ENCODE data around the gene ANKRD11.

The ANKRD11 gene
- total RNA-seq: 178 to 270 (median 235) reads per million in 3 donors

- Histone ChIP-seq H3K27me3 (replicated peaks; ENCODE audit: control insufficient read depth, insufficient read depth, low read length, poor library complexity, severe bottlenecking) (no peaks in the 10 kb centered on the region), H3K9me3 (ENCODE audit: control insufficient read depth, low read length) (no peaks in the 10 kb centered on the region), H3K4me3 (ENCODE audit: insufficient read depth, low read depth, low read length, poor library complexity, severe bottlenecking) (peak within 1 kb of the TSS; percentile 74), H3K27ac (ENCODE audit: insufficient read depth, low read length, poor library complexity, severe bottlenecking) (peak within 1 kb of the TSS; percentile 86), H3K36me3 (ENCODE audit: control insufficient read depth, insufficient read depth, low read length) (no peaks in the 10 kb centered on the region), H3K4me1 (ENCODE audit: control insufficient read depth, insufficient read depth, low read length, poor library complexity, severe bottlenecking) (peaks cover 43% of the 10 kb centered on the region)
- DNase-seq: peak; percentile 98 to 99 (median 99)
Observed at GRCh38 chr16:89490439-89491237, at the start of gene ANKRD11. TSS of gene ANKRD11 (minus strand) at chr16:89490561. CDS start at chr16:89317019, 173,542 bp downstream.

- Histone ChIP-seq H3K9me3 (ENCODE audit: control insufficient read depth, low read length) (no peaks in the 10 kb centered on the region), H3K27ac (ENCODE audit: insufficient read depth, low read length, poor library complexity, severe bottlenecking) (no peak overlapping the region), H3K36me3 (ENCODE audit: control insufficient read depth, insufficient read depth, low read length) (peaks cover 20% of the 10 kb centered on the region), H3K27me3 (replicated peaks; ENCODE audit: control insufficient read depth, insufficient read depth, low read length, poor library complexity, severe bottlenecking) (no peaks in the 10 kb centered on the region), H3K4me3 (ENCODE audit: insufficient read depth, low read depth, low read length, poor library complexity, severe bottlenecking) (no peak overlapping the region), H3K4me1 (ENCODE audit: control insufficient read depth, insufficient read depth, low read length, poor library complexity, severe bottlenecking) (peaks cover 21% of the 10 kb centered on the region)
- no peak for DNase-seq
Observed at GRCh38 chr16:89538286-89538685, 47.9 kb upstream of the ANKRD11 start.

- Histone ChIP-seq H3K4me3 (ENCODE audit: insufficient read depth, low read depth, low read length, poor library complexity, severe bottlenecking) (no peak overlapping the region), H3K27me3 (replicated peaks; ENCODE audit: control insufficient read depth, insufficient read depth, low read length, poor library complexity, severe bottlenecking) (no peaks in the 10 kb centered on the region), H3K36me3 (ENCODE audit: control insufficient read depth, insufficient read depth, low read length) (peaks cover 19% of the 10 kb centered on the region), H3K9me3 (ENCODE audit: control insufficient read depth, low read length) (no peaks in the 10 kb centered on the region), H3K4me1 (ENCODE audit: control insufficient read depth, insufficient read depth, low read length, poor library complexity, severe bottlenecking) (peaks cover 21% of the 10 kb centered on the region), H3K27ac (ENCODE audit: insufficient read depth, low read length, poor library complexity, severe bottlenecking) (no peak overlapping the region)
- no peak for DNase-seq
Observed at GRCh38 chr16:89537549-89537925, 47.2 kb upstream of the ANKRD11 start.

- H3K27me3 ChIP-seq (replicated peaks; ENCODE audit: control insufficient read depth, insufficient read depth, low read length, poor library complexity, severe bottlenecking): no peaks in the 10 kb centered on the region
- no peak overlapping the region for H3K27ac ChIP-seq (ENCODE audit: insufficient read depth, low read length, poor library complexity, severe bottlenecking)
- peaks cover 17% of the 10 kb centered on the region for H3K36me3 ChIP-seq (ENCODE audit: control insufficient read depth, insufficient read depth, low read length)
- DNase-seq: no peak
- peaks cover 21% of the 10 kb centered on the region for H3K4me1 ChIP-seq (ENCODE audit: control insufficient read depth, insufficient read depth, low read length, poor library complexity, severe bottlenecking)
- no peak overlapping the region for H3K4me3 ChIP-seq (ENCODE audit: insufficient read depth, low read depth, low read length, poor library complexity, severe bottlenecking)
- no peaks in the 10 kb centered on the region for H3K9me3 ChIP-seq (ENCODE audit: control insufficient read depth, low read length)
Observed at GRCh38 chr16:89536886-89537548, 46.7 kb upstream of the ANKRD11 start.

GRCh38 chr16:89536371-89536770 lies 46.0 kb upstream of the ANKRD11 start:
- H3K27me3 ChIP-seq (replicated peaks; ENCODE audit: control insufficient read depth, insufficient read depth, low read length, poor library complexity, severe bottlenecking): no peaks in the 10 kb centered on the region
- DNase-seq: no peak
- H3K36me3 ChIP-seq (ENCODE audit: control insufficient read depth, insufficient read depth, low read length): peaks cover 22% of the 10 kb centered on the region
- no peak overlapping the region for H3K4me3 ChIP-seq (ENCODE audit: insufficient read depth, low read depth, low read length, poor library complexity, severe bottlenecking)
- no peak overlapping the region for H3K27ac ChIP-seq (ENCODE audit: insufficient read depth, low read length, poor library complexity, severe bottlenecking)
- peaks cover 21% of the 10 kb centered on the region for H3K4me1 ChIP-seq (ENCODE audit: control insufficient read depth, insufficient read depth, low read length, poor library complexity, severe bottlenecking)
- H3K9me3 ChIP-seq (ENCODE audit: control insufficient read depth, low read length): no peaks in the 10 kb centered on the region

GRCh38 chr16:89534252-89534756 lies 43.9 kb upstream of the ANKRD11 start:
- H3K4me1 ChIP-seq (ENCODE audit: control insufficient read depth, insufficient read depth, low read length, poor library complexity, severe bottlenecking): peaks cover 21% of the 10 kb centered on the region
- H3K27ac ChIP-seq (ENCODE audit: insufficient read depth, low read length, poor library complexity, severe bottlenecking): peak overlapping the region; percentile 54
- H3K9me3 ChIP-seq (ENCODE audit: control insufficient read depth, low read length): no peaks in the 10 kb centered on the region
- H3K4me3 ChIP-seq (ENCODE audit: insufficient read depth, low read depth, low read length, poor library complexity, severe bottlenecking): peak overlapping the region; percentile 24
- no peaks in the 10 kb centered on the region for H3K27me3 ChIP-seq (replicated peaks; ENCODE audit: control insufficient read depth, insufficient read depth, low read length, poor library complexity, severe bottlenecking)
- peaks cover 34% of the 10 kb centered on the region for H3K36me3 ChIP-seq (ENCODE audit: control insufficient read depth, insufficient read depth, low read length)
- peak in 2 of 3 donors; percentile 3 to 11 for DNase-seq

GRCh38 chr16:89531821-89532526 lies 41.6 kb upstream of the ANKRD11 start:
- Histone ChIP-seq H3K9me3 (ENCODE audit: control insufficient read depth, low read length) (no peaks in the 10 kb centered on the region), H3K36me3 (ENCODE audit: control insufficient read depth, insufficient read depth, low read length) (peaks cover 34% of the 10 kb centered on the region), H3K27me3 (replicated peaks; ENCODE audit: control insufficient read depth, insufficient read depth, low read length, poor library complexity, severe bottlenecking) (no peaks in the 10 kb centered on the region), H3K4me1 (ENCODE audit: control insufficient read depth, insufficient read depth, low read length, poor library complexity, severe bottlenecking) (peaks cover 21% of the 10 kb centered on the region), H3K4me3 (ENCODE audit: insufficient read depth, low read depth, low read length, poor library complexity, severe bottlenecking) (no peak overlapping the region), H3K27ac (ENCODE audit: insufficient read depth, low read length, poor library complexity, severe bottlenecking) (no peak overlapping the region)
- no peak for DNase-seq

GRCh38 chr16:89530401-89531381 lies 40.3 kb upstream of the ANKRD11 start:
- Histone ChIP-seq H3K4me1 (ENCODE audit: control insufficient read depth, insufficient read depth, low read length, poor library complexity, severe bottlenecking) (peaks cover 21% of the 10 kb centered on the region), H3K27ac (ENCODE audit: insufficient read depth, low read length, poor library complexity, severe bottlenecking) (no peak overlapping the region), H3K4me3 (ENCODE audit: insufficient read depth, low read depth, low read length, poor library complexity, severe bottlenecking) (no peak overlapping the region), H3K27me3 (replicated peaks; ENCODE audit: control insufficient read depth, insufficient read depth, low read length, poor library complexity, severe bottlenecking) (no peaks in the 10 kb centered on the region), H3K36me3 (ENCODE audit: control insufficient read depth, insufficient read depth, low read length) (peaks cover 41% of the 10 kb centered on the region), H3K9me3 (ENCODE audit: control insufficient read depth, low read length) (no peaks in the 10 kb centered on the region)
- no peak for DNase-seq

GRCh38 chr16:89529097-89529496 lies 38.7 kb upstream of the ANKRD11 start:
- no peak for DNase-seq

More at GRCh38 chr16:89529097-89529496, 38.7 kb upstream of the ANKRD11 start:
- Histone ChIP-seq H3K9me3 (ENCODE audit: control insufficient read depth, low read length) (no peaks in the 10 kb centered on the region), H3K36me3 (ENCODE audit: control insufficient read depth, insufficient read depth, low read length) (peaks cover 57% of the 10 kb centered on the region), H3K27ac (ENCODE audit: insufficient read depth, low read length, poor library complexity, severe bottlenecking) (no peak overlapping the region), H3K4me3 (ENCODE audit: insufficient read depth, low read depth, low read length, poor library complexity, severe bottlenecking) (no peak overlapping the region), H3K27me3 (replicated peaks; ENCODE audit: control insufficient read depth, insufficient read depth, low read length, poor library complexity, severe bottlenecking) (no peaks in the 10 kb centered on the region), H3K4me1 (ENCODE audit: control insufficient read depth, insufficient read depth, low read length, poor library complexity, severe bottlenecking) (peaks cover 5% of the 10 kb centered on the region)

Data from effector memory CD4-positive, alpha-beta T cell (primary cell).